ENCODE measurements around the gene ASZ1.

Gene ASZ1

DNA sequence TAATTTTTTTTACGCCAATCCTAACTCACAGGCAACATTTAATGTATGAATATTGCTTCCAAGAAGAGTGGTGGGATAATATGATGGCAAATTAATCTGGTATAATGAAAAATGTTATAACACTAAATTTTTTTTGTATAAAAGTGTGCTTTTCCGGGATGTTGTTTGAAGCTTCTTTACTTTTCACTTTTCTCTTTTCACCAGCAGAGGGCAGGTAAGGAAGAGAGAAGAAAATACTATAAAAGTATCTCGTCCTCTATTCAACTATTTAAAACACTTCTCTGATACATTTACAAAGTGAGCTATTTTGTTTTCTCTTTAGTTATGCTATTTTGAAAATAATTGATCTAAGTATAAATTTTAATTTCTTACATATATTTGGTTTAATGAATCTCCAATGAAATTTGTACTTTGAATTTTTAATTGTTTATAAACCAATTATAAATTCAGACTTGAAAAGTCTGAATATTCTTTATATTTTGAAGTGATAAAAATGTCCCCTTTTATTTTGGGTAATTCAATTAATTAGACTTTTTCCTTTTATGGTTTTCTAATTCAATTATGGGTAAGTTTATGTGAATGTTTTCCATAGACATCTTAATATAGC, 31.8 kb upstream of the ASZ1 start:
- H3K27me3 ChIP-seq (ENCODE audit: control insufficient read depth, low read length) = no peaks in the 10 kb centered on the region
- H3K36me3 ChIP-seq (ENCODE audit: control insufficient read depth, low read length) = no peaks in the 10 kb centered on the region
- no peak overlapping the region for H3K27ac ChIP-seq (ENCODE audit: low read depth, low read length)
- no peak overlapping the region for H3K4me3 ChIP-seq (ENCODE audit: low read length)
- no peak for TF ChIP-seq EZH2phosphoT487 (IDR thresholded peaks at IDR 0.05; ENCODE audit: borderline replicate concordance, low read length)
- TF ChIP-seq CTCF (IDR thresholded peaks at IDR 0.05; ENCODE audit: low read depth, low read length, poor library complexity, severe bottlenecking) = peak; percentile 66
- H3K4me1 ChIP-seq (ENCODE audit: control insufficient read depth, low read length) = no peaks in the 10 kb centered on the region
- no peak overlapping the region for H3K4me2 ChIP-seq (ENCODE audit: low read length)
- H3K9me3 ChIP-seq (ENCODE audit: control insufficient read depth, insufficient read depth, low read length) = no peaks in the 10 kb centered on the region
- H3K9me2 ChIP-seq (replicated peaks; ENCODE audit: control insufficient read depth, low read length) = no peaks in the 10 kb centered on the region
- no peaks in the 10 kb centered on the region for H3K79me2 ChIP-seq (ENCODE audit: control insufficient read depth, low read length)
- no peaks in the 10 kb centered on the region for H3F3A ChIP-seq (ENCODE audit: control insufficient read depth, insufficient read depth)
- no peaks in the 10 kb centered on the region for H4K20me1 ChIP-seq (ENCODE audit: control insufficient read depth, insufficient read depth, low read depth, low read length)

DNA sequence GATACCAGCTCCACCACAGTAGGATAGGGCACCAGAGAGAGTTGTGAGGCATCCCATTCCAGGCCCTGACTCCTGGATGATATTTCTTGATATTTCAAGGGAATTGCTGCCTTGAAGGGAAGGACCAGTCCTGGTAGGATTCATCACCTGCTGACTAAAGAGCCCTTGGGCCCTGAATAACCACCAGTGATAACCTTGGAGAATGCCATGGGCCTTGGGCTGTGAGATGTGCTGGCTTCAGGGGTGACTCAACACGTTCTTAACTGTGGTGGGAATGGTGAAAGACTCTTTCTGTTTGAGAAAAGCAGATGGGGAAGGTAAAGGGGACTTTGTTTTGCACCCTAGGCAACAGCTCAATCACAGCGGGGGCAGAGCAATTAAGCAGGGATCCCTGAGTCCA, 21.4 kb upstream of the ASZ1 start:
- Histone ChIP-seq H3K4me2 (ENCODE audit: low read length) (no peak overlapping the region), H3K36me3 (ENCODE audit: control insufficient read depth, low read length) (no peaks in the 10 kb centered on the region), H3K4me3 (ENCODE audit: low read length) (no peak overlapping the region), H4K20me1 (ENCODE audit: control insufficient read depth, insufficient read depth, low read depth, low read length) (no peaks in the 10 kb centered on the region), H3K27ac (ENCODE audit: low read depth, low read length) (no peak overlapping the region), H3F3A (ENCODE audit: control insufficient read depth, insufficient read depth) (no peaks in the 10 kb centered on the region), H3K9me3 (ENCODE audit: control insufficient read depth, insufficient read depth, low read length) (no peaks in the 10 kb centered on the region), H3K4me1 (ENCODE audit: control insufficient read depth, low read length) (no peaks in the 10 kb centered on the region), H3K79me2 (ENCODE audit: control insufficient read depth, low read length) (no peaks in the 10 kb centered on the region), H3K9me2 (replicated peaks; ENCODE audit: control insufficient read depth, low read length) (no peaks in the 10 kb centered on the region), H3K27me3 (ENCODE audit: control insufficient read depth, low read length) (no peaks in the 10 kb centered on the region)
- TF ChIP-seq EZH2phosphoT487 (IDR thresholded peaks at IDR 0.05; ENCODE audit: borderline replicate concordance, low read length) (no peak), CTCF (IDR thresholded peaks at IDR 0.05; ENCODE audit: low read depth, low read length, poor library complexity, severe bottlenecking) (no peak)

- H3K4me1 ChIP-seq (ENCODE audit: control insufficient read depth, low read length) = no peaks in the 10 kb centered on the region
- H4K20me1 ChIP-seq (ENCODE audit: control insufficient read depth, insufficient read depth, low read depth, low read length) = no peaks in the 10 kb centered on the region
- H3K36me3 ChIP-seq (ENCODE audit: control insufficient read depth, low read length) = no peaks in the 10 kb centered on the region
- H3K27ac ChIP-seq (ENCODE audit: low read depth, low read length) = no peak overlapping the region
- H3F3A ChIP-seq (ENCODE audit: control insufficient read depth, insufficient read depth) = no peaks in the 10 kb centered on the region
- H3K9me2 ChIP-seq (replicated peaks; ENCODE audit: control insufficient read depth, low read length) = no peaks in the 10 kb centered on the region
- H3K9me3 ChIP-seq (ENCODE audit: control insufficient read depth, insufficient read depth, low read length) = no peaks in the 10 kb centered on the region
- no peak for TF ChIP-seq CTCF (IDR thresholded peaks at IDR 0.05; ENCODE audit: low read depth, low read length, poor library complexity, severe bottlenecking)
- TF ChIP-seq EZH2phosphoT487 (IDR thresholded peaks at IDR 0.05; ENCODE audit: borderline replicate concordance, low read length) = no peak
- H3K79me2 ChIP-seq (ENCODE audit: control insufficient read depth, low read length) = no peaks in the 10 kb centered on the region
- H3K4me3 ChIP-seq (ENCODE audit: low read length) = no peak overlapping the region
- no peaks in the 10 kb centered on the region for H3K27me3 ChIP-seq (ENCODE audit: control insufficient read depth, low read length)
- no peak overlapping the region for H3K4me2 ChIP-seq (ENCODE audit: low read length)
Observed at GRCh38 chr7:117446220-117446815, 19.0 kb upstream of the ASZ1 start.
